Endothelial cell of umbilical vein (primary cell): ENCODE results near the gene SLC25A43.

ENCODE experiments used
- CTCF ChIP-seq, 2 donors: IDR thresholded peaks; 1 replicate in 1 of 2; 2 replicates in 1 of 2; pipeline ENCODE4 v1.5.1; 2011; ENCODE audit warnings: low read length in 2 of 2, mild to moderate bottlenecking in 2 of 2, moderate library complexity in 2 of 2, control low read depth in 1 of 2, inconsistent platforms in 1 of 2, low read depth in 1 of 2; ENCODE audit not compliant: insufficient read depth in 1 of 2; ENCODE audit errors: extremely low read depth in 1 of 2
- EZH2 ChIP-seq: IDR thresholded peaks from 2 replicates; pipeline ENCODE4 v1.6.1; 2012; ENCODE audit warnings: borderline replicate concordance, low read depth, mild to moderate bottlenecking, moderate library complexity, low read length, inconsistent platforms; ENCODE audit not compliant: severe bottlenecking
- FOS ChIP-seq: IDR thresholded peaks from 2 replicates; pipeline ENCODE4 v1.6.1; 2011; ENCODE audit warnings: mild to moderate bottlenecking, low read length, moderate library complexity, borderline replicate concordance; ENCODE audit not compliant: insufficient read depth
- GATA2 ChIP-seq: IDR thresholded peaks from 2 replicates; pipeline ENCODE4 v1.7.0; 2011; ENCODE audit warnings: low read depth, mild to moderate bottlenecking, moderate library complexity, mixed read lengths, low read length; ENCODE audit not compliant: insufficient read length, insufficient read depth
- JUN ChIP-seq: IDR thresholded peaks from 2 replicates; pipeline ENCODE4 v1.6.1; 2011; ENCODE audit warnings: borderline replicate concordance, low read depth; ENCODE audit not compliant: insufficient read length, insufficient read depth
- MAX ChIP-seq: IDR thresholded peaks from 2 replicates; pipeline ENCODE4 v1.6.1; 2011; ENCODE audit not compliant: insufficient read depth, insufficient read length
- MYC ChIP-seq: IDR thresholded peaks from one replicate; pipeline ENCODE4 v1.6.1; 2011; ENCODE audit warnings: mild to moderate bottlenecking, low read depth, low read length
- POLR2A ChIP-seq: IDR thresholded peaks from 2 replicates; pipeline ENCODE4 v1.6.1; 2012; ENCODE audit warnings: low read depth, mild to moderate bottlenecking, control low read depth, low read length
- POLR2AphosphoS5 ChIP-seq: IDR thresholded peaks from 2 replicates; pipeline ENCODE4 v1.6.1; 2012; ENCODE audit warnings: low read depth, mild to moderate bottlenecking, control low read depth, low read length, moderate library complexity; ENCODE audit not compliant: insufficient read depth

- TF ChIP-seq CTCF (IDR thresholded peaks at IDR 0.05; ENCODE audit: extremely low read depth in 1 of 2, insufficient read depth in 1 of 2, low read depth in 1 of 2, low read length in 2 of 2) (no peak), POLR2A (no peak), FOS (no peak), EZH2 (no peak), MYC (no peak), POLR2AphosphoS5 (no peak), MAX (no peak), GATA2 (no peak), JUN (no peak)
These were observed 82.9 kb downstream of the SLC25A43 start for GRCh38 chrX:119482041-119482440.
